ENCODE measurements around the gene TMEM150C. TPM values are rescaled to one million over a fixed set of nuclear protein-coding genes. Genes with fewer than 3 reads are reported as not detected.

Gene TMEM150C
- total and polyA plus RNA-seq, 4 donors: 4.8 to 8.7 (median 5.2) TPM

DNA sequence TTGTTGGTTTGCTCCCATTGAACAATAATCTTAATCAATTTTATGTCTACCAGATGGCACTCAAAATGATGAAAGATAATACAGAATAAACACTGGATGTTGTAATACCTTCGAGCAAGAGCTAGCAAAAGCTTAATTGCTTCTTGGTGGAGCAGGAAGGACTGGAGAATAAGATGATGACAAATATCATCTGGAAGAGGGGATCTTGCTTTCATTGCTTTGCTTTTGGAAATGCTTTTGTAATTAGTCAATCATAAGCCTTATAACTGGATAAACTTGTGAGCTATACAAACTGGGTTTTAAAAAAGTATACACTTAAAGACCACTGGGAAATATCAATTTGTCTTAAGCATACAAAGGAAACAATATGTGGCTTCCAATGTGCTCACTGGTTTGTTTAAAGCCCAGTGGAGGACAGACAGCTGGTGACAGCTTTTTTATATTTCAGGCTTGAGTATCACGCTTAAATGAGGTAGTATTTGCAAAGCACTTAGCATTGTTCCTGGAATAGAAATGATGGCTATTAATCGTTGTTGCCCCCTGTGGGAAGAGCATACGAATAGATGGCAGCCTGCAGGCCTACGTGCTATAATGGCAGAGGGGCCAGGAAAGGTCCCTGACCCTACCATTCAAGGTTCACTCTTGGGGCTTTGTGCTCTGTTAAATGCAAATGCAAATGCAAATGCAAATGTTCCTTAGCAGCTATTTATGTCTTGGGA lies 61.2 kb downstream of the TMEM150C start:
- TF ChIP-seq, protein P1, sequence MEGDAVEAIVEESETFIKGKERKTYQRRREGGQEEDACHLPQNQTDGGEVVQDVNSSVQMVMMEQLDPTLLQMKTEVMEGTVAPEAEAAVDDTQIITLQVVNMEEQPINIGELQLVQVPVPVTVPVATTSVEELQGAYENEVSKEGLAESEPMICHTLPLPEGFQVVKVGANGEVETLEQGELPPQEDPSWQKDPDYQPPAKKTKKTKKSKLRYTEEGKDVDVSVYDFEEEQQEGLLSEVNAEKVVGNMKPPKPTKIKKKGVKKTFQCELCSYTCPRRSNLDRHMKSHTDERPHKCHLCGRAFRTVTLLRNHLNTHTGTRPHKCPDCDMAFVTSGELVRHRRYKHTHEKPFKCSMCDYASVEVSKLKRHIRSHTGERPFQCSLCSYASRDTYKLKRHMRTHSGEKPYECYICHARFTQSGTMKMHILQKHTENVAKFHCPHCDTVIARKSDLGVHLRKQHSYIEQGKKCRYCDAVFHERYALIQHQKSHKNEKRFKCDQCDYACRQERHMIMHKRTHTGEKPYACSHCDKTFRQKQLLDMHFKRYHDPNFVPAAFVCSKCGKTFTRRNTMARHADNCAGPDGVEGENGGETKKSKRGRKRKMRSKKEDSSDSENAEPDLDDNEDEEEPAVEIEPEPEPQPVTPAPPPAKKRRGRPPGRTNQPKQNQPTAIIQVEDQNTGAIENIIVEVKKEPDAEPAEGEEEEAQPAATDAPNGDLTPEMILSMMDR (IDR thresholded peaks at IDR 0.05; ENCODE audit: low read depth, low read length, missing input control): no peak
- TF ChIP-seq FOXA1 (IDR thresholded peaks at IDR 0.05) (no peak), GABPA (IDR thresholded peaks at IDR 0.05 in 1 of 2, conservative IDR thresholded peaks at IDR 0.05 in 1 of 2) (no peak), RAD21 (IDR thresholded peaks at IDR 0.05) (no peak), RXRA (IDR thresholded peaks at IDR 0.05) (no peak), TAF1 (conservative IDR thresholded peaks at IDR 0.05) (no peak), FOXA2 (IDR thresholded peaks at IDR 0.05) (no peak), YY1 (IDR thresholded peaks at IDR 0.05) (no peak), EGR1 (IDR thresholded peaks at IDR 0.05; ENCODE audit: low read depth in 2 of 2) (no peak), SP1 (IDR thresholded peaks at IDR 0.05) (no peak), HNF4G (IDR thresholded peaks at IDR 0.05) (no peak), HNF4A (conservative IDR thresholded peaks at IDR 0.05) (no peak), JUND (IDR thresholded peaks at IDR 0.05) (no peak)
- TF ChIP-seq, protein P2, sequence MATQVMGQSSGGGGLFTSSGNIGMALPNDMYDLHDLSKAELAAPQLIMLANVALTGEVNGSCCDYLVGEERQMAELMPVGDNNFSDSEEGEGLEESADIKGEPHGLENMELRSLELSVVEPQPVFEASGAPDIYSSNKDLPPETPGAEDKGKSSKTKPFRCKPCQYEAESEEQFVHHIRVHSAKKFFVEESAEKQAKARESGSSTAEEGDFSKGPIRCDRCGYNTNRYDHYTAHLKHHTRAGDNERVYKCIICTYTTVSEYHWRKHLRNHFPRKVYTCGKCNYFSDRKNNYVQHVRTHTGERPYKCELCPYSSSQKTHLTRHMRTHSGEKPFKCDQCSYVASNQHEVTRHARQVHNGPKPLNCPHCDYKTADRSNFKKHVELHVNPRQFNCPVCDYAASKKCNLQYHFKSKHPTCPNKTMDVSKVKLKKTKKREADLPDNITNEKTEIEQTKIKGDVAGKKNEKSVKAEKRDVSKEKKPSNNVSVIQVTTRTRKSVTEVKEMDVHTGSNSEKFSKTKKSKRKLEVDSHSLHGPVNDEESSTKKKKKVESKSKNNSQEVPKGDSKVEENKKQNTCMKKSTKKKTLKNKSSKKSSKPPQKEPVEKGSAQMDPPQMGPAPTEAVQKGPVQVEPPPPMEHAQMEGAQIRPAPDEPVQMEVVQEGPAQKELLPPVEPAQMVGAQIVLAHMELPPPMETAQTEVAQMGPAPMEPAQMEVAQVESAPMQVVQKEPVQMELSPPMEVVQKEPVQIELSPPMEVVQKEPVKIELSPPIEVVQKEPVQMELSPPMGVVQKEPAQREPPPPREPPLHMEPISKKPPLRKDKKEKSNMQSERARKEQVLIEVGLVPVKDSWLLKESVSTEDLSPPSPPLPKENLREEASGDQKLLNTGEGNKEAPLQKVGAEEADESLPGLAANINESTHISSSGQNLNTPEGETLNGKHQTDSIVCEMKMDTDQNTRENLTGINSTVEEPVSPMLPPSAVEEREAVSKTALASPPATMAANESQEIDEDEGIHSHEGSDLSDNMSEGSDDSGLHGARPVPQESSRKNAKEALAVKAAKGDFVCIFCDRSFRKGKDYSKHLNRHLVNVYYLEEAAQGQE (IDR thresholded peaks at IDR 0.05): no peak
- TF ChIP-seq, protein P3, sequence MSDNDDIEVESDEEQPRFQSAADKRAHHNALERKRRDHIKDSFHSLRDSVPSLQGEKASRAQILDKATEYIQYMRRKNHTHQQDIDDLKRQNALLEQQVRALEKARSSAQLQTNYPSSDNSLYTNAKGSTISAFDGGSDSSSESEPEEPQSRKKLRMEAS (IDR thresholded peaks at IDR 0.05): no peak
- TF ChIP-seq, protein P4, sequence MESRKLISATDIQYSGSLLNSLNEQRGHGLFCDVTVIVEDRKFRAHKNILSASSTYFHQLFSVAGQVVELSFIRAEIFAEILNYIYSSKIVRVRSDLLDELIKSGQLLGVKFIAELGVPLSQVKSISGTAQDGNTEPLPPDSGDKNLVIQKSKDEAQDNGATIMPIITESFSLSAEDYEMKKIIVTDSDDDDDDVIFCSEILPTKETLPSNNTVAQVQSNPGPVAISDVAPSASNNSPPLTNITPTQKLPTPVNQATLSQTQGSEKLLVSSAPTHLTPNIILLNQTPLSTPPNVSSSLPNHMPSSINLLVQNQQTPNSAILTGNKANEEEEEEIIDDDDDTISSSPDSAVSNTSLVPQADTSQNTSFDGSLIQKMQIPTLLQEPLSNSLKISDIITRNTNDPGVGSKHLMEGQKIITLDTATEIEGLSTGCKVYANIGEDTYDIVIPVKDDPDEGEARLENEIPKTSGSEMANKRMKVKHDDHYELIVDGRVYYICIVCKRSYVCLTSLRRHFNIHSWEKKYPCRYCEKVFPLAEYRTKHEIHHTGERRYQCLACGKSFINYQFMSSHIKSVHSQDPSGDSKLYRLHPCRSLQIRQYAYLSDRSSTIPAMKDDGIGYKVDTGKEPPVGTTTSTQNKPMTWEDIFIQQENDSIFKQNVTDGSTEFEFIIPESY (IDR thresholded peaks at IDR 0.05): no peak
- H3K27me3 ChIP-seq (ENCODE audit: control insufficient read depth in 4 of 4, insufficient read depth in 4 of 4, low read length in 3 of 4): no peaks in the 10 kb centered on the region
- no peaks in the 10 kb centered on the region for H3K4me1 ChIP-seq (ENCODE audit: control insufficient read depth in 4 of 4, insufficient read depth in 4 of 4, low read length in 3 of 4)
- no peak overlapping the region for H3K4me3 ChIP-seq (ENCODE audit: low read depth in 1 of 3, low read length in 3 of 3)
- 72% methylated on average over 5 of the region's 5 CpGs for WGBS
- H3K36me3 ChIP-seq (ENCODE audit: control insufficient read depth in 4 of 4, insufficient read depth in 3 of 4, low read depth in 1 of 4, low read length in 3 of 4): peaks cover 0 to 8% (median 2%) of the 10 kb centered on the region in 4 donors
- DNase-seq (ENCODE audit: low spot score): no peak
- no peak overlapping the region for H3K9ac ChIP-seq (ENCODE audit: low read depth in 1 of 2, low read length in 2 of 2)
- H3K27ac ChIP-seq (ENCODE audit: low read depth in 1 of 2, low read length in 2 of 2): no peak overlapping the region
- no peaks in the 10 kb centered on the region for H3K9me3 ChIP-seq (ENCODE audit: control insufficient read depth in 4 of 4, low read length in 3 of 4)

Data from liver (tissue), 9 donors.